IPS-15b (cell line): ENCODE results near the gene TLR8.

Experiments
- H3K27me3 ChIP-seq: one replicate; pipeline ENCODE4 v1.6.1; 2013; ENCODE audit warnings: low read length; ENCODE audit not compliant: control insufficient read depth, insufficient read depth
- H3K36me3 ChIP-seq: one replicate; pipeline ENCODE4 v1.6.1; 2013; ENCODE audit warnings: low read length; ENCODE audit not compliant: control insufficient read depth, insufficient read depth
- H3K4me1 ChIP-seq: one replicate; pipeline ENCODE4 v1.6.1; 2013; ENCODE audit warnings: mild to moderate bottlenecking, low read length; ENCODE audit not compliant: control insufficient read depth, insufficient read depth
- H3K4me3 ChIP-seq: one replicate; pipeline ENCODE4 v1.5.1; 2013; ENCODE audit warnings: low read depth, low read length
- H3K9ac ChIP-seq: one replicate; pipeline ENCODE4 v1.6.1; 2013; ENCODE audit warnings: low read depth, mild to moderate bottlenecking, low read length
- H3K9me3 ChIP-seq: one replicate; pipeline ENCODE4 v1.6.1; 2013; ENCODE audit warnings: mild to moderate bottlenecking, low read length; ENCODE audit not compliant: control insufficient read depth, insufficient read depth

Gene TLR8

GRCh38 chrX:12948495-12948894 lies 42.1 kb downstream of the TLR8 start:
- Histone ChIP-seq H3K27me3 (no peaks in the 10 kb centered on the region), H3K9ac (no peak overlapping the region), H3K36me3 (no peaks in the 10 kb centered on the region), H3K9me3 (no peaks in the 10 kb centered on the region), H3K4me1 (peaks cover 6% of the 10 kb centered on the region), H3K4me3 (no peak overlapping the region)

- H3K9me3 ChIP-seq = no peaks in the 10 kb centered on the region
- H3K4me3 ChIP-seq = no peak overlapping the region
- H3K9ac ChIP-seq = no peak overlapping the region
Observed at GRCh38 chrX:12949205-12949926, 42.9 kb downstream of the TLR8 start.

GRCh38 chrX:12949927-12950656 lies 43.7 kb downstream of the TLR8 start:
- no peaks in the 10 kb centered on the region for H3K27me3 ChIP-seq
- H3K4me1 ChIP-seq = peaks cover 6% of the 10 kb centered on the region
- no peak overlapping the region for H3K4me3 ChIP-seq
- no peaks in the 10 kb centered on the region for H3K9me3 ChIP-seq
- H3K36me3 ChIP-seq = no peaks in the 10 kb centered on the region
- H3K9ac ChIP-seq = no peak overlapping the region

More at GRCh38 chrX:12949205-12949926, 42.9 kb downstream of the TLR8 start:
- no peaks in the 10 kb centered on the region for H3K27me3 ChIP-seq
- H3K4me1 ChIP-seq = peaks cover 6% of the 10 kb centered on the region
- H3K36me3 ChIP-seq = no peaks in the 10 kb centered on the region

GRCh38 chrX:12950851-12951594 lies 44.6 kb downstream of the TLR8 start:
- Histone ChIP-seq H3K27me3 (no peaks in the 10 kb centered on the region), H3K4me1 (peaks cover 6% of the 10 kb centered on the region), H3K9ac (no peak overlapping the region), H3K9me3 (no peaks in the 10 kb centered on the region), H3K36me3 (no peaks in the 10 kb centered on the region), H3K4me3 (no peak overlapping the region)

- Histone ChIP-seq H3K4me3 (no peak overlapping the region), H3K9ac (no peak overlapping the region), H3K4me1 (peaks cover under 1% of the 10 kb centered on the region), H3K9me3 (no peaks in the 10 kb centered on the region), H3K36me3 (no peaks in the 10 kb centered on the region), H3K27me3 (no peaks in the 10 kb centered on the region)
Observed at GRCh38 chrX:12951595-12951975, 45.2 kb downstream of the TLR8 start.

GRCh38 chrX:12953420-12953819 lies 47.0 kb downstream of the TLR8 start:
- H3K4me1 ChIP-seq = no peaks in the 10 kb centered on the region
- H3K9me3 ChIP-seq = no peaks in the 10 kb centered on the region
- no peaks in the 10 kb centered on the region for H3K36me3 ChIP-seq
- H3K27me3 ChIP-seq = no peaks in the 10 kb centered on the region
- no peak overlapping the region for H3K9ac ChIP-seq
- H3K4me3 ChIP-seq = no peak overlapping the region

- H3K9me3 ChIP-seq = no peaks in the 10 kb centered on the region
- H3K4me1 ChIP-seq = no peaks in the 10 kb centered on the region
- H3K4me3 ChIP-seq = no peak overlapping the region
- H3K36me3 ChIP-seq = no peaks in the 10 kb centered on the region
- H3K27me3 ChIP-seq = no peaks in the 10 kb centered on the region
- H3K9ac ChIP-seq = no peak overlapping the region
Observed at GRCh38 chrX:12954376-12954775, 48.0 kb downstream of the TLR8 start.

GRCh38 chrX:12954981-12955380 lies 48.6 kb downstream of the TLR8 start:
- Histone ChIP-seq H3K27me3 (no peaks in the 10 kb centered on the region), H3K9me3 (no peaks in the 10 kb centered on the region), H3K4me1 (no peaks in the 10 kb centered on the region), H3K36me3 (no peaks in the 10 kb centered on the region), H3K4me3 (no peak overlapping the region), H3K9ac (no peak overlapping the region)

- no peaks in the 10 kb centered on the region for H3K36me3 ChIP-seq
- H3K27me3 ChIP-seq = no peaks in the 10 kb centered on the region
- H3K4me1 ChIP-seq = no peaks in the 10 kb centered on the region
- no peak overlapping the region for H3K4me3 ChIP-seq
- no peak overlapping the region for H3K9ac ChIP-seq
- no peaks in the 10 kb centered on the region for H3K9me3 ChIP-seq
Observed at GRCh38 chrX:12955882-12956703, 49.7 kb downstream of the TLR8 start.

- H3K36me3 ChIP-seq = no peaks in the 10 kb centered on the region
- no peaks in the 10 kb centered on the region for H3K27me3 ChIP-seq
- no peak overlapping the region for H3K9ac ChIP-seq
- H3K9me3 ChIP-seq = peaks cover under 1% of the 10 kb centered on the region
- no peaks in the 10 kb centered on the region for H3K4me1 ChIP-seq
- no peak overlapping the region for H3K4me3 ChIP-seq
Observed at GRCh38 chrX:12956704-12957534, 50.5 kb downstream of the TLR8 start.
